ENCODE results near the gene RBM44.
A peak's percentile ranks its signal among the peaks of the same experiment; 100 is the strongest.
"Not testable (repeated sequence)": the region's sequence is repeated elsewhere in the genome, so short reads cannot be mapped to it uniquely, and the experiment has no call there.

Gene RBM44

GRCh38 chr2:237862528-237862895, 63.9 kb downstream of the RBM44 start:
- no peaks in the 10 kb centered on the region for H3K36me3 ChIP-seq (ENCODE audit: control insufficient read depth in 1 of 2, insufficient read depth in 2 of 2, low read length in 2 of 2)
- H3K4me3 ChIP-seq (ENCODE audit: low read depth in 1 of 2, low read length in 2 of 2), result peak overlapping the region; percentile 28 to 57
- peaks cover 62 to 64% of the 10 kb centered on the region in 2 donors for H3K4me1 ChIP-seq (ENCODE audit: control insufficient read depth in 1 of 2, insufficient read depth in 2 of 2, low read length in 2 of 2)
- peaks cover 5 to 6% of the 10 kb centered on the region in 2 donors for H3K27me3 ChIP-seq (ENCODE audit: control insufficient read depth in 1 of 2, insufficient read depth in 2 of 2, low read length in 2 of 2)
- no peaks in the 10 kb centered on the region for H3K9me3 ChIP-seq (ENCODE audit: control insufficient read depth in 1 of 2, low read length in 2 of 2)
- H3K9ac ChIP-seq (ENCODE audit: low read depth in 1 of 2, low read length in 2 of 2), result peak overlapping the region in 1 of 2 donors; percentile 9
- peak overlapping the region; percentile 1 for H3K27ac ChIP-seq (ENCODE audit: low read depth, low read length)

GRCh38 chr2:237863102-237863511, 64.5 kb downstream of the RBM44 start:
- Histone ChIP-seq H3K4me3 (ENCODE audit: low read depth in 1 of 2, low read length in 2 of 2) (peak overlapping the region in 1 of 2 donors; percentile 57), H3K4me1 (ENCODE audit: control insufficient read depth in 1 of 2, insufficient read depth in 2 of 2, low read length in 2 of 2) (peaks cover 62 to 64% of the 10 kb centered on the region in 2 donors), H3K27ac (ENCODE audit: low read depth, low read length) (no peak overlapping the region), H3K27me3 (ENCODE audit: control insufficient read depth in 1 of 2, insufficient read depth in 2 of 2, low read length in 2 of 2) (peaks cover 5 to 6% of the 10 kb centered on the region in 2 donors), H3K9me3 (ENCODE audit: control insufficient read depth in 1 of 2, low read length in 2 of 2) (no peaks in the 10 kb centered on the region), H3K9ac (ENCODE audit: low read depth in 1 of 2, low read length in 2 of 2) (peak overlapping the region in 1 of 2 donors; percentile 29), H3K36me3 (ENCODE audit: control insufficient read depth in 1 of 2, insufficient read depth in 2 of 2, low read length in 2 of 2) (no peaks in the 10 kb centered on the region)

GRCh38 chr2:237863689-237864443, 65.3 kb downstream of the RBM44 start:
- Histone ChIP-seq H3K4me1 (ENCODE audit: control insufficient read depth in 1 of 2, insufficient read depth in 2 of 2, low read length in 2 of 2) (peaks cover 56 to 57% of the 10 kb centered on the region in 2 donors), H3K9me3 (ENCODE audit: control insufficient read depth in 1 of 2, low read length in 2 of 2) (no peaks in the 10 kb centered on the region), H3K4me3 (ENCODE audit: low read depth in 1 of 2, low read length in 2 of 2) (peak overlapping the region in 1 of 2 donors; percentile 33), H3K27ac (ENCODE audit: low read depth, low read length) (no peak overlapping the region), H3K27me3 (ENCODE audit: control insufficient read depth in 1 of 2, insufficient read depth in 2 of 2, low read length in 2 of 2) (peaks cover 3 to 5% of the 10 kb centered on the region in 2 donors), H3K36me3 (ENCODE audit: control insufficient read depth in 1 of 2, insufficient read depth in 2 of 2, low read length in 2 of 2) (no peaks in the 10 kb centered on the region), H3K9ac (ENCODE audit: low read depth in 1 of 2, low read length in 2 of 2) (peak overlapping the region; percentile 29 to 33)

GRCh38 chr2:237864444-237864931, 65.9 kb downstream of the RBM44 start:
- Histone ChIP-seq H3K36me3 (ENCODE audit: control insufficient read depth in 1 of 2, insufficient read depth in 2 of 2, low read length in 2 of 2) (no peaks in the 10 kb centered on the region), H3K9ac (ENCODE audit: low read depth in 1 of 2, low read length in 2 of 2) (peak overlapping the region; percentile 29 to 40), H3K4me1 (ENCODE audit: control insufficient read depth in 1 of 2, insufficient read depth in 2 of 2, low read length in 2 of 2) (peaks cover 53 to 54% of the 10 kb centered on the region in 2 donors), H3K27ac (ENCODE audit: low read depth, low read length) (no peak overlapping the region), H3K9me3 (ENCODE audit: control insufficient read depth in 1 of 2, low read length in 2 of 2) (no peaks in the 10 kb centered on the region), H3K27me3 (ENCODE audit: control insufficient read depth in 1 of 2, insufficient read depth in 2 of 2, low read length in 2 of 2) (peaks cover 0 to 5% of the 10 kb centered on the region in 2 donors), H3K4me3 (ENCODE audit: low read depth in 1 of 2, low read length in 2 of 2) (peak overlapping the region in 1 of 2 donors; percentile 33)

- H3K27me3 ChIP-seq (ENCODE audit: control insufficient read depth in 1 of 2, insufficient read depth in 2 of 2, low read length in 2 of 2), result peaks cover 0 to 4% of the 10 kb centered on the region in 2 donors
- H3K36me3 ChIP-seq (ENCODE audit: control insufficient read depth in 1 of 2, insufficient read depth in 2 of 2, low read length in 2 of 2), result no peaks in the 10 kb centered on the region
- H3K4me3 ChIP-seq (ENCODE audit: low read depth in 1 of 2, low read length in 2 of 2), result peak overlapping the region in 1 of 2 donors; percentile 33
- H3K4me1 ChIP-seq (ENCODE audit: control insufficient read depth in 1 of 2, insufficient read depth in 2 of 2, low read length in 2 of 2), result peaks cover 53 to 54% of the 10 kb centered on the region in 2 donors
- H3K27ac ChIP-seq (ENCODE audit: low read depth, low read length), result no peak overlapping the region
- H3K9me3 ChIP-seq (ENCODE audit: control insufficient read depth in 1 of 2, low read length in 2 of 2), result no peaks in the 10 kb centered on the region
- peak overlapping the region; percentile 29 to 40 for H3K9ac ChIP-seq (ENCODE audit: low read depth in 1 of 2, low read length in 2 of 2)
Observed at GRCh38 chr2:237864940-237865622, 66.5 kb downstream of the RBM44 start.

GRCh38 chr2:237865623-237866041, 67.1 kb downstream of the RBM44 start:
- Histone ChIP-seq H3K9ac (ENCODE audit: low read depth in 1 of 2, low read length in 2 of 2) (no peak overlapping the region), H3K36me3 (ENCODE audit: control insufficient read depth in 1 of 2, insufficient read depth in 2 of 2, low read length in 2 of 2) (no peaks in the 10 kb centered on the region), H3K4me3 (ENCODE audit: low read depth in 1 of 2, low read length in 2 of 2) (peak overlapping the region in 1 of 2 donors; percentile 13), H3K27me3 (ENCODE audit: control insufficient read depth in 1 of 2, insufficient read depth in 2 of 2, low read length in 2 of 2) (no peaks in the 10 kb centered on the region), H3K9me3 (ENCODE audit: control insufficient read depth in 1 of 2, low read length in 2 of 2) (no peaks in the 10 kb centered on the region), H3K27ac (ENCODE audit: low read depth, low read length) (no peak overlapping the region), H3K4me1 (ENCODE audit: control insufficient read depth in 1 of 2, insufficient read depth in 2 of 2, low read length in 2 of 2) (peaks cover 51% of the 10 kb centered on the region in 2 donors)

GRCh38 chr2:237866101-237866621, 67.6 kb downstream of the RBM44 start:
- Histone ChIP-seq H3K36me3 (ENCODE audit: control insufficient read depth in 1 of 2, insufficient read depth in 2 of 2, low read length in 2 of 2) (no peaks in the 10 kb centered on the region), H3K4me3 (ENCODE audit: low read depth in 1 of 2, low read length in 2 of 2) (peak overlapping the region in 1 of 2 donors; percentile 13), H3K27ac (ENCODE audit: low read depth, low read length) (no peak overlapping the region), H3K4me1 (ENCODE audit: control insufficient read depth in 1 of 2, insufficient read depth in 2 of 2, low read length in 2 of 2) (peaks cover 48 to 50% of the 10 kb centered on the region in 2 donors), H3K27me3 (ENCODE audit: control insufficient read depth in 1 of 2, insufficient read depth in 2 of 2, low read length in 2 of 2) (no peaks in the 10 kb centered on the region), H3K9ac (ENCODE audit: low read depth in 1 of 2, low read length in 2 of 2) (peak overlapping the region in 1 of 2 donors; percentile 18), H3K9me3 (ENCODE audit: control insufficient read depth in 1 of 2, low read length in 2 of 2) (no peaks in the 10 kb centered on the region)

- Histone ChIP-seq H3K9me3 (ENCODE audit: control insufficient read depth in 1 of 2, low read length in 2 of 2) (no peaks in the 10 kb centered on the region), H3K4me3 (ENCODE audit: low read depth in 1 of 2, low read length in 2 of 2) (no peak overlapping the region), H3K27ac (ENCODE audit: low read depth, low read length) (no peak overlapping the region), H3K4me1 (ENCODE audit: control insufficient read depth in 1 of 2, insufficient read depth in 2 of 2, low read length in 2 of 2) (peaks cover 40% of the 10 kb centered on the region in 2 donors), H3K36me3 (ENCODE audit: control insufficient read depth in 1 of 2, insufficient read depth in 2 of 2, low read length in 2 of 2) (no peaks in the 10 kb centered on the region), H3K9ac (ENCODE audit: low read depth in 1 of 2, low read length in 2 of 2) (no peak overlapping the region), H3K27me3 (ENCODE audit: control insufficient read depth in 1 of 2, insufficient read depth in 2 of 2, low read length in 2 of 2) (no peaks in the 10 kb centered on the region)
Observed at GRCh38 chr2:237867465-237867864, 68.9 kb downstream of the RBM44 start.

- H3K9ac ChIP-seq (ENCODE audit: low read depth in 1 of 2, low read length in 2 of 2); H3K4me3 ChIP-seq (ENCODE audit: low read depth in 1 of 2, low read length in 2 of 2); H3K27ac ChIP-seq (ENCODE audit: low read depth, low read length); H3K36me3 ChIP-seq (ENCODE audit: control insufficient read depth in 1 of 2, insufficient read depth in 2 of 2, low read length in 2 of 2); H3K27me3 ChIP-seq (ENCODE audit: control insufficient read depth in 1 of 2, insufficient read depth in 2 of 2, low read length in 2 of 2); H3K9me3 ChIP-seq (ENCODE audit: control insufficient read depth in 1 of 2, low read length in 2 of 2): not testable (repeated sequence)
- peaks cover 34 to 35% of the 10 kb centered on the region in 2 donors for H3K4me1 ChIP-seq (ENCODE audit: control insufficient read depth in 1 of 2, insufficient read depth in 2 of 2, low read length in 2 of 2)
Observed at GRCh38 chr2:237868074-237868473, 69.5 kb downstream of the RBM44 start.
